Astrocyte of the cerebellum (primary cell): Measurements from ENCODE around the gene PRSS16.

Source experiments
- DNase-seq: peaks from one replicate; pipeline ENCODE4 v3.0.0-alpha.2; 2011; ENCODE audit warnings: low read depth
- H3K4me3 ChIP-seq: 2 replicates; pipeline ENCODE4 v1.5.1; 2011; ENCODE audit warnings: mild to moderate bottlenecking, low read depth, low read length, moderate library complexity
- CTCF ChIP-seq: IDR thresholded peaks from 2 replicates; pipeline ENCODE4 v1.5.1; 2012; ENCODE audit warnings: low read length, low read depth, moderate library complexity, mild to moderate bottlenecking; ENCODE audit errors: missing control alignments
- in situ Hi-C: cut with HindIII; loops from 2 replicates; pipeline ENCODE4 v1.10.0; 2017; ENCODE audit warnings: low sequenced_read_pairs

Gene PRSS16

GRCh38 chr6:27275025-27275956 is 27.8 kb downstream of the PRSS16 start:
- H3K4me3 ChIP-seq: no peak overlapping the region
- TF ChIP-seq CTCF: no peak
- DNase-seq: no peak
- in situ Hi-C loops: no loop called here

- no peak for TF ChIP-seq CTCF
- in situ Hi-C loops: no loop called here
- peak overlapping the region; percentile 39 for H3K4me3 ChIP-seq
- no peak for DNase-seq
These were observed 32.1 kb downstream of the PRSS16 start for GRCh38 chr6:27279513-27280063.

- TF ChIP-seq CTCF: no peak
- DNase-seq: no peak
- in situ Hi-C loops: no loop called here
- peak overlapping the region; percentile 39 for H3K4me3 ChIP-seq
These were observed 32.6 kb downstream of the PRSS16 start for GRCh38 chr6:27280064-27280539.

GRCh38 chr6:27280540-27281000 is 33.1 kb downstream of the PRSS16 start:
- peak overlapping the region; percentile 39 for H3K4me3 ChIP-seq
- no peak for DNase-seq
- TF ChIP-seq CTCF: no peak
- in situ Hi-C loops: no loop called here

- in situ Hi-C loops: no loop called here
- H3K4me3 ChIP-seq: no peak overlapping the region
- TF ChIP-seq CTCF: no peak
- no peak for DNase-seq
These were observed 33.6 kb downstream of the PRSS16 start for GRCh38 chr6:27281105-27281539.

GRCh38 chr6:27281569-27281968 is 34.1 kb downstream of the PRSS16 start:
- no peak overlapping the region for H3K4me3 ChIP-seq
- DNase-seq: no peak
- no peak for TF ChIP-seq CTCF
- in situ Hi-C loops: no loop called here
